HepG2 (cell line): Measurements from ENCODE around the gene FAM20A. TPM values are rescaled to one million over a fixed set of nuclear protein-coding genes. Genes with fewer than 3 reads are reported as not detected.
A peak's percentile ranks its signal among the peaks of the same experiment; 100 is the strongest.

ENCODE experiments used
- ATAC-seq: fragments of 200-7000 bp; cut with Tn5 transposase; 3 replicates; pipeline ENCODE4 v1.9.1; 2020; ENCODE audit warnings: mild to moderate bottlenecking, moderate library complexity
- BruUV-seq: library from RNA; stranded (reverse); fragments of 400-500 nt; replicated peaks from 2 replicates; lab custom pipeline; 2021; lab: Mats Ljungman, UMichigan
- CTCF ChIA-PET: fragments of 300-600 bp; formaldehyde crosslinking; extraction: SDS; loops from one replicate; lab custom pipeline; 2021; ENCODE audit warnings: low total read pairs, inconsistent platforms, low intra/inter-chr PET ratio; lab: Yijun Ruan, JAX
- POLR2A ChIA-PET: fragments of 350-600 bp; sonication (Branson Sonifier 250); formaldehyde crosslinking; loops from one replicate; lab custom pipeline; 2020; ENCODE audit warnings: antibody characterized with exemption, inconsistent platforms; lab: Yijun Ruan, JAX
- DNase-seq: peaks from one replicate; pipeline ENCODE4 v3.0.0-alpha.2; 2015; ENCODE audit warnings: low spot score
- FAIRE-seq: peaks from 3 replicates; lab custom pipeline; 2011; peaks lifted over from hg19 to GRCh38; lab: Jason Lieb, UNC
- H2AFZ ChIP-seq: one replicate; pipeline ENCODE4 v1.6.1; 2011; ENCODE audit warnings: low read length, inconsistent platforms
- H3K27ac ChIP-seq: fragments of 300-600 bp; 3 replicates; pipeline ENCODE4 v1.8.0; 2011; ENCODE audit warnings: mixed run types, mild to moderate bottlenecking, mixed read lengths, low read length, inconsistent platforms; ENCODE audit not compliant: insufficient read depth; ENCODE audit errors: extremely low read length
- H3K27me3 ChIP-seq, 2 experiments: fragments of 200-600 bp in 1 of 2; 2 replicates in 1 of 2; 3 replicates in 1 of 2; pipeline versions ENCODE4 v1.6.0 to v1.8.0; 2011; ENCODE audit warnings: low read length in 2 of 2, mild to moderate bottlenecking in 2 of 2, moderate library complexity in 2 of 2, inconsistent platforms in 1 of 2; ENCODE audit not compliant: insufficient read depth in 2 of 2, control insufficient read depth in 1 of 2
- H3K36me3 ChIP-seq, 2 experiments: fragments of 200-600 bp in 1 of 2; replicated peaks in 1 of 2; 2 replicates in 1 of 2; 3 replicates in 1 of 2; pipeline versions ENCODE4 v1.5.1 to v1.8.0; 2011; ENCODE audit warnings: low read length in 2 of 2, inconsistent platforms in 1 of 2; ENCODE audit not compliant: insufficient read depth in 2 of 2, control insufficient read depth in 1 of 2
- H3K4me1 ChIP-seq: 2 replicates; pipeline ENCODE4 v1.5.1; 2012; ENCODE audit warnings: low read length, inconsistent platforms; ENCODE audit not compliant: insufficient read depth
- H3K4me2 ChIP-seq: 2 replicates; pipeline ENCODE4 v1.6.0; 2011; ENCODE audit warnings: low read depth, low read length, inconsistent platforms
- H3K4me3 ChIP-seq, 3 experiments: fragments of 200-600 bp in 1 of 3; sonication (generic), shearing (Covaris generic) in 1 of 3; replicated peaks in 1 of 3; 2 replicates each; pipeline ENCODE4 v1.5.1; 2011 to 2016; ENCODE audit warnings: low read length in 3 of 3, inconsistent platforms in 2 of 3, low read depth in 2 of 3, mild to moderate bottlenecking in 2 of 3, control low read depth in 1 of 3, mixed read lengths in 1 of 3; ENCODE audit not compliant: insufficient read depth in 1 of 3
- H3K79me2 ChIP-seq: one replicate; pipeline ENCODE4 v1.6.1; 2011; ENCODE audit warnings: low read length, inconsistent platforms; ENCODE audit not compliant: insufficient read depth
- H3K9ac ChIP-seq: 2 replicates; pipeline ENCODE4 v1.6.0; 2011; ENCODE audit warnings: mild to moderate bottlenecking, low read depth, low read length, inconsistent platforms; ENCODE audit not compliant: insufficient read depth
- H3K9me3 ChIP-seq: 2 replicates; pipeline ENCODE4 v1.5.1; 2012; ENCODE audit warnings: mild to moderate bottlenecking, low read length
- H4K20me1 ChIP-seq: 2 replicates; pipeline ENCODE4 v1.6.0; 2011; ENCODE audit warnings: inconsistent platforms, mild to moderate bottlenecking, low read length, moderate library complexity; ENCODE audit not compliant: insufficient read depth
- GABPB1 ChIP-seq: IDR thresholded peaks from 2 replicates; pipeline ENCODE4 v1.6.1; 2016; ENCODE audit warnings: mild to moderate bottlenecking, missing genetic modification reagents, moderate library complexity, missing compliant biosample characterization
- RBM22 ChIP-seq: fragments of 200-400 bp; formaldehyde crosslinking; optimal IDR thresholded peaks from 2 replicates; pipeline ENCODE3; 2017; ENCODE audit warnings: mild to moderate bottlenecking, low read length, moderate library complexity
- SALL1 ChIP-seq: sonication (generic); formaldehyde crosslinking; IDR thresholded peaks from 2 replicates; pipeline ENCODE4 v1.8.0; 2022; ENCODE audit warnings: mild to moderate bottlenecking, missing genetic modification reagents
- SMARCC2 ChIP-seq: fragments of 450-650 bp; IDR thresholded peaks from 2 replicates; pipeline ENCODE4 v1.6.1; 2017; ENCODE audit warnings: antibody characterized with exemption, mild to moderate bottlenecking
- ZFAT ChIP-seq: sonication (generic); formaldehyde crosslinking; conservative IDR thresholded peaks from 2 replicates; pipeline ENCODE4 v1.8.1; 2023; ENCODE audit warnings: missing genetic modification reagents, inconsistent platforms
- ZNF331 ChIP-seq: sonication (generic); formaldehyde crosslinking; IDR thresholded peaks from 2 replicates; pipeline ENCODE4 v1.4.0; 2020; ENCODE audit warnings: missing genetic modification reagents
- ZNF557 ChIP-seq: sonication (generic); formaldehyde crosslinking; IDR thresholded peaks from 2 replicates; pipeline ENCODE4 v1.4.0; 2020; ENCODE audit warnings: missing genetic modification reagents
- ZNF564 ChIP-seq: sonication (generic); formaldehyde crosslinking; IDR thresholded peaks from 2 replicates; pipeline ENCODE4 v1.8.1; 2023; ENCODE audit warnings: mild to moderate bottlenecking, missing genetic modification reagents
- ZNF615 ChIP-seq: sonication (generic); formaldehyde crosslinking; IDR thresholded peaks from 2 replicates; pipeline ENCODE4 v1.5.0; 2020; ENCODE audit warnings: mild to moderate bottlenecking, missing genetic modification reagents, borderline replicate concordance
- ZNF772 ChIP-seq: sonication (generic); formaldehyde crosslinking; IDR thresholded peaks from 2 replicates; pipeline ENCODE4 v1.5.0; 2020; ENCODE audit warnings: mild to moderate bottlenecking, missing genetic modification reagents
- WGBS: methylation state at CpG from one replicate; pipeline ENCODE4 v1.1.6; 2017; ENCODE audit warnings: low lambda C conversion rate; 5-methylcytosine and 5-hydroxymethylcytosine counted together
- in situ Hi-C: cut with HindIII; loops from 2 replicates; pipeline ENCODE4 v1.10.0; 2017; ENCODE audit warnings: low pct_unique_long_range_greater_than_20kb; ENCODE audit not compliant: extremely low pct_ligation_motif_present
- intact Hi-C: fragments of 100-400 bp; cut with micrococcal nuclease; formaldehyde crosslinking; loops from one replicate; pipeline ENCODE4 v1.10.0; 2022; ENCODE audit not compliant: unreplicated experiment
- polyA plus RNA-seq, 8 experiments: library from polyadenylated mRNA; depleted of rRNA in 3 of 8; stranded (reverse) in 7 of 8; unstranded in 1 of 8; fragments of >200 nt; fragmentation: Illumina TruSeq in 4 of 8; extraction: Trizol in 4 of 8; gene quantifications; 2 replicates each; pipeline versions ENCODE4 v1.2.1 to v1.2.3, GENCODE V29; 2011 to 2016; ENCODE audit warnings: low read depth in 4 of 8, missing spikeins in 1 of 8, mixed read lengths in 1 of 8; ENCODE audit not compliant: insufficient read depth in 1 of 8
- total RNA-seq, 5 experiments: library from RNA; depleted of rRNA; stranded (reverse); fragments of >200 nt; fragmentation: Illumina TruSeq; extraction: Trizol; gene quantifications; 2 replicates each; pipeline ENCODE4 v1.2.3, GENCODE V29; 2016; ENCODE audit warnings: low read depth in 1 of 5
- TF ChIP-seq, protein P1 (sequence below): sonication (generic); formaldehyde crosslinking; IDR thresholded peaks from 2 replicates; pipeline ENCODE4 v1.4.0; 2020; ENCODE audit warnings: missing genetic modification reagents
- TF ChIP-seq, protein P2 (sequence below), 2 experiments: fragments of 450-650 bp in 1 of 2; sonication (generic) in 1 of 2; formaldehyde crosslinking in 1 of 2; IDR thresholded peaks; 2 replicates each; pipeline versions ENCODE4 v1.6.1 to v1.8.0; 2016 to 2022; ENCODE audit warnings: antibody characterized with exemption in 1 of 2, mild to moderate bottlenecking in 1 of 2, missing genetic modification reagents in 1 of 2

Gene FAM20A
- total and polyA plus RNA-seq, 2 of the 13 experiments (the other 11 are each of a cell fraction or from before 2014, with no cell fraction given), result 9.3 to 20.7 TPM

DNA sequence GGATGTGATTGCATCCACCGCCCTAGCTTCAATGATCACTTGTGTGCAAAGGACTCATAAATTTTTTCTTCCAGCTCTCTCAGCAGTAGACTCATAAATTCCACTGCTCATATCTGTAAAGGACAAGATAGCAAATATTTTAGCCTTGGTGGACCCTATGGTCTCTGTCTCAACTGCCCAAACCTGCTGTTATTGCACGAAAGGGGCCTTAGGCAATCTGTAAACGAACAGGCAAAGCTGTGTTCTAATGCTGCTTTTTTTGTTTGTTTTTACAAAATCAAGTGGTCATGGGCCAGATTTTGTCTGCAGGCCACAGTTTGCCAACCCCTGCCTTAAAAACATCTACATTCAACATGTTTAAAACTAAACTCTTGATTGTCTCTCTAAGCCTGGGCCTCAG, 34.1 kb downstream of the FAM20A start:
- FAIRE-seq (peak; percentile 44), DNase-seq (peak; percentile 71), ATAC-seq (peak; percentile 79)
- Histone ChIP-seq H3K4me2 (peak overlapping the region; percentile 20), H3K27me3 (no peaks in the 10 kb centered on the region), H3K9me3 (no peaks in the 10 kb centered on the region), H3K79me2 (no peaks in the 10 kb centered on the region), H4K20me1 (no peaks in the 10 kb centered on the region), H3K4me3 (no peak overlapping the region), H2AFZ (no peak overlapping the region), H3K36me3 (no peaks in the 10 kb centered on the region), H3K4me1 (peaks cover 17% of the 10 kb centered on the region), H3K27ac (peak overlapping the region; percentile 15), H3K9ac (no peak overlapping the region)
- BruUV-seq, result no TSS peak
- POLR2A ChIA-PET, result interaction anchor here (0.7 to 2.2 kb wide), 4 partner anchors 9 to 34 kb away, joined by 3 to 8 read pairs (median 4); no protein-coding TSS in a partner anchor
- 20% methylated on average over 3 of the region's 3 CpGs for whole genome bisulfite sequencing
- CTCF ChIA-PET, result no interaction called here
- in situ Hi-C loops, result no loop called here
- intact Hi-C loops, result no loop called here
- TF ChIP-seq SALL1 (CRISPR knock-in tag) (no peak; the same call in 1 of the 2 replicates), SMARCC2 (no peak), ZNF557 (CRISPR knock-in tag) (no peak), ZNF564 (CRISPR knock-in tag) (no peak), ZNF772 (CRISPR knock-in tag) (no peak), ZNF331 (CRISPR knock-in tag) (no peak), ZNF615 (CRISPR knock-in tag) (no peak), ZFAT (CRISPR knock-in tag) (no peak), RBM22 (no peak), GABPB1 (CRISPR knock-in tag) (no peak)
- TF ChIP-seq, protein P1, sequence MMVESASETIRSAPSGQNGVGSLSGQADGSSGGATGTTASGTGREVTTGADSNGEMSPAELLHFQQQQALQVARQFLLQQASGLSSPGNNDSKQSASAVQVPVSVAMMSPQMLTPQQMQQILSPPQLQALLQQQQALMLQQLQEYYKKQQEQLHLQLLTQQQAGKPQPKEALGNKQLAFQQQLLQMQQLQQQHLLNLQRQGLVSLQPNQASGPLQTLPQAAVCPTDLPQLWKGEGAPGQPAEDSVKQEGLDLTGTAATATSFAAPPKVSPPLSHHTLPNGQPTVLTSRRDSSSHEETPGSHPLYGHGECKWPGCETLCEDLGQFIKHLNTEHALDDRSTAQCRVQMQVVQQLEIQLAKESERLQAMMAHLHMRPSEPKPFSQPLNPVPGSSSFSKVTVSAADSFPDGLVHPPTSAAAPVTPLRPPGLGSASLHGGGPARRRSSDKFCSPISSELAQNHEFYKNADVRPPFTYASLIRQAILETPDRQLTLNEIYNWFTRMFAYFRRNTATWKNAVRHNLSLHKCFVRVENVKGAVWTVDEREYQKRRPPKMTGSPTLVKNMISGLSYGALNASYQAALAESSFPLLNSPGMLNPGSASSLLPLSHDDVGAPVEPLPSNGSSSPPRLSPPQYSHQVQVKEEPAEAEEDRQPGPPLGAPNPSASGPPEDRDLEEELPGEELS (CRISPR knock-in tag), result 0 out of 2 replicates have a peak, but pooled peaks have one; percentile 25
- TF ChIP-seq, protein P2, sequence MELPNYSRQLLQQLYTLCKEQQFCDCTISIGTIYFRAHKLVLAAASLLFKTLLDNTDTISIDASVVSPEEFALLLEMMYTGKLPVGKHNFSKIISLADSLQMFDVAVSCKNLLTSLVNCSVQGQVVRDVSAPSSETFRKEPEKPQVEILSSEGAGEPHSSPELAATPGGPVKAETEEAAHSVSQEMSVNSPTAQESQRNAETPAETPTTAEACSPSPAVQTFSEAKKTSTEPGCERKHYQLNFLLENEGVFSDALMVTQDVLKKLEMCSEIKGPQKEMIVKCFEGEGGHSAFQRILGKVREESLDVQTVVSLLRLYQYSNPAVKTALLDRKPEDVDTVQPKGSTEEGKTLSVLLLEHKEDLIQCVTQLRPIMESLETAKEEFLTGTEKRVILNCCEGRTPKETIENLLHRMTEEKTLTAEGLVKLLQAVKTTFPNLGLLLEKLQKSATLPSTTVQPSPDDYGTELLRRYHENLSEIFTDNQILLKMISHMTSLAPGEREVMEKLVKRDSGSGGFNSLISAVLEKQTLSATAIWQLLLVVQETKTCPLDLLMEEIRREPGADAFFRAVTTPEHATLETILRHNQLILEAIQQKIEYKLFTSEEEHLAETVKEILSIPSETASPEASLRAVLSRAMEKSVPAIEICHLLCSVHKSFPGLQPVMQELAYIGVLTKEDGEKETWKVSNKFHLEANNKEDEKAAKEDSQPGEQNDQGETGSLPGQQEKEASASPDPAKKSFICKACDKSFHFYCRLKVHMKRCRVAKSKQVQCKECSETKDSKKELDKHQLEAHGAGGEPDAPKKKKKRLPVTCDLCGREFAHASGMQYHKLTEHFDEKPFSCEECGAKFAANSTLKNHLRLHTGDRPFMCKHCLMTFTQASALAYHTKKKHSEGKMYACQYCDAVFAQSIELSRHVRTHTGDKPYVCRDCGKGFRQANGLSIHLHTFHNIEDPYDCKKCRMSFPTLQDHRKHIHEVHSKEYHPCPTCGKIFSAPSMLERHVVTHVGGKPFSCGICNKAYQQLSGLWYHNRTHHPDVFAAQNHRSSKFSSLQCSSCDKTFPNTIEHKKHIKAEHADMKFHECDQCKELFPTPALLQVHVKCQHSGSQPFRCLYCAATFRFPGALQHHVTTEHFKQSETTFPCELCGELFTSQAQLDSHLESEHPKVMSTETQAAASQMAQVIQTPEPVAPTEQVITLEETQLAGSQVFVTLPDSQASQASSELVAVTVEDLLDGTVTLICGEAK (IDR thresholded peaks at IDR 0.05), result no peak
- TF ChIP-seq, protein P2 (CRISPR knock-in tag; IDR thresholded peaks at IDR 0.05), result no peak
